ENCODE measurements around the gene APOBEC3B.
"Not testable (repeated sequence)": the region's sequence is repeated elsewhere in the genome, so short reads cannot be mapped to it uniquely, and the experiment has no call there.

APOBEC3B gene

DNA sequence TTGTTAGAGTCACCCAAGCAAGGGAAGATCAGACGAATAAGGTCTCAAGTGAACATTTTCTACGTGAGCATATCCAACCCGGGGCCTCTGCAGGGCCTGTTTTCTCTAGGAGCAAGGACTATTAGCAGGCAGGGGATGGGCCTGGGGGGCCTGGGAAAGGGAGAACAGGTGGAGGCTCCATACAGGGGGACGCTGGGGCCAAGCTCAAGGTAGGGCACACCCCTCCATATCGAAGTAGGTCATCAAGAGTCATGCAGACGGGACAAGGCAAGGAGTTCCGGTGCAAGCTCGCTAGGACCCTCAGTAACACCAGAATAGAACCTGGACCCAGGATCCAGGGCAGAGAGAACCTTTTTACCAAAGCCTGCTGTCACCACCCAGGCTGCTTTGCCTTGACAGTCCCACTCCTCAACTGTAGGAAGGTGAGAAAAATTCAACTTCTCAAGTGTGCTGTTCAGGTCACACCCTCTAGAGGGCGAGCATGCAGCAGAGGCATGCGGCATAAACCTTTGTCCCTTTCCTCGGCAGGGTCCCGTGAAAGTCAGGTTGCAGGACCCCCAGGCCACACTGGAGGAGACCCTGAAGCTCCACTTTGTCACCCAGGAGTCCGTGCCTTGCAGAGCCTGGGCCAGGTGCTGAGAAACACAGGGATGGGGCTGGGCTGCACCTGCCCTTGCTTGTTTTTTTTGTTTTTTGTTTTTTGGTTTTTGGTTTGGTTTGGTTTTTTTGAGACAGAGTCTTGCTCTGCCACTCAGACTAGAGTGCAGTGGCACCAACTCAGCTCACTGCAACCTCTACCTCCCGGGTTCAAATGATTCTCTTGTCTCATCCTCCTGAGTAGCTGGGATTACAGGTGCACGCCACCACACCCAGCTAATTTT, 8.6 kb upstream of the APOBEC3B start:
- Histone ChIP-seq H3K4me3 (ENCODE audit: low read depth in 1 of 2, low read length in 2 of 2) (no peak overlapping the region), H3K36me3 (ENCODE audit: control insufficient read depth in 1 of 2, insufficient read depth in 2 of 2, low read length in 2 of 2) (no peaks in the 10 kb centered on the region), H3K9ac (ENCODE audit: low read depth in 1 of 2, low read length in 2 of 2) (no peak overlapping the region), H3K27me3 (ENCODE audit: control insufficient read depth in 1 of 2, insufficient read depth in 2 of 2, low read length in 2 of 2) (no peaks in the 10 kb centered on the region), H3K4me1 (ENCODE audit: control insufficient read depth in 1 of 2, insufficient read depth in 2 of 2, low read length in 2 of 2) (peaks cover 4 to 5% of the 10 kb centered on the region in 2 donors), H3K27ac (ENCODE audit: low read depth, low read length) (no peak overlapping the region), H3K9me3 (ENCODE audit: control insufficient read depth in 1 of 2, low read length in 2 of 2) (no peaks in the 10 kb centered on the region)

DNA sequence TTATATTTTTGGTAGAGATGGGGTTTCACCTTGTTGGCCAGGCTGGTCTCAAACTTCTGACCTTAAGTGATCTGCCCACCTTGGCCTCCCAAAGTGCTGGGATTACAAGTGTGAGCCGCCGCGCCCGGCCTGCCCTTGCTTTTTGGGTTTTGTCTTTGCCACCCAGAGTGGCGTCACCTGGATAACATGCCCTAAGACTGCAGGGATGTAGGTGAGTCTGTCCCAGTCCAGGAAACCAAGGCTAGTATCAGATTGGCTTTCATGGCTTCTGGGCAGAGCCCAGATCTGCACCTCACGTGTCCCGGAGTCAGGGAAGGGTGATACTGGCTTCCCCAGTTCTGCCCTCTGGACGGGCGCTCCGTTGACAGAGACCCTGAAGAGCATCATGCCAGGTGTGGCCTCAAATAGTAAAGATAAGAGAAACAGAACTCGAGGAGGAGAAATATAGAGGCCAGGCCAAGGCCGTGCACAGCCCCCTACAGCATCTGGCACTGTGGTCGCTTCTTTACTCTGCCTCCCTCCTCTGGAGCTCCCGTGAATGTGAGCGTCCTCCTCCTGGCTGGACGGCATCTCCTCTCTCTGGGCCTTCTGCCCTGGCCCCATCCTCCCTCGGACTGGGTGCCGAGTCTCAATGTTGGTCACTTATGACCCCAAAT, 7.8 kb upstream of the APOBEC3B start:
- Histone ChIP-seq H3K9me3 (ENCODE audit: control insufficient read depth in 1 of 2, low read length in 2 of 2) (no peaks in the 10 kb centered on the region), H3K36me3 (ENCODE audit: control insufficient read depth in 1 of 2, insufficient read depth in 2 of 2, low read length in 2 of 2) (no peaks in the 10 kb centered on the region), H3K4me1 (ENCODE audit: control insufficient read depth in 1 of 2, insufficient read depth in 2 of 2, low read length in 2 of 2) (peaks cover 4 to 5% of the 10 kb centered on the region in 2 donors), H3K27ac (ENCODE audit: low read depth, low read length) (no peak overlapping the region), H3K4me3 (ENCODE audit: low read depth in 1 of 2, low read length in 2 of 2) (no peak overlapping the region), H3K27me3 (ENCODE audit: control insufficient read depth in 1 of 2, insufficient read depth in 2 of 2, low read length in 2 of 2) (no peaks in the 10 kb centered on the region), H3K9ac (ENCODE audit: low read depth in 1 of 2, low read length in 2 of 2) (no peak overlapping the region)

DNA sequence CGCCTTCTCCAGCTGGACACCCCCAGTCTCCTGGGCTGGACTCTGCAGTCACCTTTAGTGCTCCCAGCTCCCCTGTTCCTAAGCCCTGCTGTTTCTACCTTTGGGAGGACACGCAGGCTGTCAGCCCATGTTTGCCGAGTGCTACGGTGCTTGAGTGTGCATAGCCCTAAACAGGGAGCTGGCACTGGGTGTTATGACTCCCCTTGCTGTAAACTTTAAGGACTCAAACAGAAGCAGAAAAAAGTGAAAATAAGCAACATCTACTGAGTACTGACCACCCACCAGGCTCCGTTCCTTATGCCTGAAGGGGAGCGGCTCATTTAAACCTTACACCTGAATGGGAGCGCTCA, 7.3 kb upstream of the APOBEC3B start:
- Histone ChIP-seq H3K9ac (ENCODE audit: low read depth in 1 of 2, low read length in 2 of 2) (no peak overlapping the region), H3K27ac (ENCODE audit: low read depth, low read length) (no peak overlapping the region), H3K4me3 (ENCODE audit: low read depth in 1 of 2, low read length in 2 of 2) (no peak overlapping the region), H3K36me3 (ENCODE audit: control insufficient read depth in 1 of 2, insufficient read depth in 2 of 2, low read length in 2 of 2) (no peaks in the 10 kb centered on the region), H3K27me3 (ENCODE audit: control insufficient read depth in 1 of 2, insufficient read depth in 2 of 2, low read length in 2 of 2) (no peaks in the 10 kb centered on the region), H3K4me1 (ENCODE audit: control insufficient read depth in 1 of 2, insufficient read depth in 2 of 2, low read length in 2 of 2) (peaks cover 4 to 5% of the 10 kb centered on the region in 2 donors), H3K9me3 (ENCODE audit: control insufficient read depth in 1 of 2, low read length in 2 of 2) (no peaks in the 10 kb centered on the region)

DNA sequence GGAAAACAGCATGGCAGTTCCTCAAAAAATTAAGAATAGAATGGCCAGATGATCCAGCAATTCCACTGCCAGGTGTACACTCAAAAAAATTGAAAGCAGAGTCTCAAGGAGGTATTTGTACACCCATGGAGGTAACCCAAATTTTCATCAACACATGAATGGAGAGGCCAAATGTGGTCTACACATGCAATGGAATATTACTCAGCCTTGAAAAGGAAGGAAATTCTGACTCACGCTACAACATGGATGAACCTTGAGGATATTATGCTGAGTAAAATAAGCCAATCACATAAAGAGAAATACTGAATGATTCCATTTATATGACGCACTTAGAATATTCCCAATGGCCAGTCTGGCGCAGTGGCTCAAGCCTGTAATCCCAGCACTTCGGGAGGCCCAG, 4.9 kb upstream of the APOBEC3B start:
- H3K36me3 ChIP-seq (ENCODE audit: control insufficient read depth in 1 of 2, insufficient read depth in 2 of 2, low read length in 2 of 2); H3K27me3 ChIP-seq (ENCODE audit: control insufficient read depth in 1 of 2, insufficient read depth in 2 of 2, low read length in 2 of 2); H3K9ac ChIP-seq (ENCODE audit: low read depth in 1 of 2, low read length in 2 of 2); H3K9me3 ChIP-seq (ENCODE audit: control insufficient read depth in 1 of 2, low read length in 2 of 2); H3K4me3 ChIP-seq (ENCODE audit: low read depth in 1 of 2, low read length in 2 of 2); H3K27ac ChIP-seq (ENCODE audit: low read depth, low read length): not testable (repeated sequence)
- peaks cover 12 to 15% of the 10 kb centered on the region in 2 donors for H3K4me1 ChIP-seq (ENCODE audit: control insufficient read depth in 1 of 2, insufficient read depth in 2 of 2, low read length in 2 of 2)

DNA sequence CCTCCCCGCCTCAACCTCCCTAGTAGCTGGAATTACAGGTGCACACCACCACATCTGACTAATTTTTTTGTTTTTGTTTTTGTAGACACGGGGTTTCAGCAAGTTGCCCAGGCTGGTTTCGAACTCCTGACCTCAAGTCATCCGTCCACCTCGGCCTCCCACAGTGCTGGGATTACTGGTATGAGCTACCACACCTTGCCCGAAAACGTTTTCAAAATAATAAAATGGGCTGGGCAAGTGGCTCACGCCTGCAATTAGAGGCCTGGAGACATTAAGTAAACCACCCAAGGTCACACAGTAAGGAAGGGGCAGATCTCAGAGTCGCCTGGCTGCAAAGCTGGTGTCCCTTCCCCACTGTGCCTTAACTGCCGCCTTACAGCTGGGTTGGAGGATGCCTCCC, 1.6 kb upstream of the APOBEC3B start:
- H3K27me3 ChIP-seq (ENCODE audit: control insufficient read depth in 1 of 2, insufficient read depth in 2 of 2, low read length in 2 of 2); H3K4me3 ChIP-seq (ENCODE audit: low read depth in 1 of 2, low read length in 2 of 2); H3K27ac ChIP-seq (ENCODE audit: low read depth, low read length); H3K9me3 ChIP-seq (ENCODE audit: control insufficient read depth in 1 of 2, low read length in 2 of 2); H3K9ac ChIP-seq (ENCODE audit: low read depth in 1 of 2, low read length in 2 of 2); H3K36me3 ChIP-seq (ENCODE audit: control insufficient read depth in 1 of 2, insufficient read depth in 2 of 2, low read length in 2 of 2): not testable (repeated sequence)
- peaks cover 11 to 28% of the 10 kb centered on the region in 2 donors for H3K4me1 ChIP-seq (ENCODE audit: control insufficient read depth in 1 of 2, insufficient read depth in 2 of 2, low read length in 2 of 2)

DNA sequence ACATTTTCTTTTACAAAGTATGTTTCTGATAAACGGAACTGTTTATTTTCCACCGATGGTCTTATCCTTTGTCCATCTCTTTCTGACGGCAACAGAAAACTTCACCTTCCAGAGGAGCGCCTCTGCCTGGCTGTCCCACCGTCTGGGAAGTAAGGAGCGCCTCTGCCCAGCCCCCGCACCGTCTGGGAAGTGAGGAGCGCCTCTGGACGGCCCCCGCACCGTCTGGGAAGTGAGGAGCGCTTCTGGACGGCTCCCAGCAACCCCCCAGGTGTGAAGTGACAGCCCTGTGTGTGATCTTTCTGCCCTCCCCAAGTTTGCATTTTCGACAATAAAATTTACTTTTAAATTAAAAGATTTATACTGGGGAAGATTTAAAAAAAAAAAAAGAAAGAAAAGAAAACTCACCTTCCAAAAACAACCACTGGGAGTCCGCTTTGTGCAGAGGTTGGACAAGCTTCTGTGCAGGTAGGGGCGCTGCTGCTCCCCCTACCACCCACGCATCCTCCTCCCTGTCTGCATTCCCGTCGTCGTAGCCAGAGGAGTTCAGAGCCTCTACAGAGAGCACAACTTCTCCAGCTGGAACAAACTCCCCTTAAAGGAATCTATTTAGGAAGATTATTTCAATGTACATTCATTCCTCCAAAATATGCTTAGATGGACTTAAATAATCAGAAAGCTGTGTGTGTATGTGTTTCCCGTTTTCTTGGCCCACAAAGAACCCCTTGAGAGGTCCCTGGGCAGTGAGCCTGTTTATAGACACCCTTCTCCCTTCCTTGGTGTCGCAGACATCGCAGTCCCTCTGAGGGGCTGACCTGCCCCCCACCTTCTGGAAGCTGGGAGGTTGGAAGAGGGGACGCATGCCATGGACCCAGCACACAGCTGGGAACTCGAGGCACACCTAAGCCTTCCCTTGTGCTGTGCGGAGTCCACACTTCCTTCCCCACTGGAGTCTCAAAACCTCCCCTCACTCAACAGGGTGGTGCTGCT, 849 bp upstream of the APOBEC3B start:
- Histone ChIP-seq H3K9ac (ENCODE audit: low read depth in 1 of 2, low read length in 2 of 2) (peak overlapping the region; percentile 43 to 48), H3K9me3 (ENCODE audit: control insufficient read depth in 1 of 2, low read length in 2 of 2) (no peaks in the 10 kb centered on the region), H3K27ac (ENCODE audit: low read depth, low read length) (peak overlapping the region; percentile 36), H3K4me3 (ENCODE audit: low read depth in 1 of 2, low read length in 2 of 2) (peak overlapping the region; percentile 60 to 61), H3K4me1 (ENCODE audit: control insufficient read depth in 1 of 2, insufficient read depth in 2 of 2, low read length in 2 of 2) (peaks cover 11 to 28% of the 10 kb centered on the region in 2 donors), H3K36me3 (ENCODE audit: control insufficient read depth in 1 of 2, insufficient read depth in 2 of 2, low read length in 2 of 2) (no peaks in the 10 kb centered on the region), H3K27me3 (ENCODE audit: control insufficient read depth in 1 of 2, insufficient read depth in 2 of 2, low read length in 2 of 2) (no peaks in the 10 kb centered on the region)

DNA sequence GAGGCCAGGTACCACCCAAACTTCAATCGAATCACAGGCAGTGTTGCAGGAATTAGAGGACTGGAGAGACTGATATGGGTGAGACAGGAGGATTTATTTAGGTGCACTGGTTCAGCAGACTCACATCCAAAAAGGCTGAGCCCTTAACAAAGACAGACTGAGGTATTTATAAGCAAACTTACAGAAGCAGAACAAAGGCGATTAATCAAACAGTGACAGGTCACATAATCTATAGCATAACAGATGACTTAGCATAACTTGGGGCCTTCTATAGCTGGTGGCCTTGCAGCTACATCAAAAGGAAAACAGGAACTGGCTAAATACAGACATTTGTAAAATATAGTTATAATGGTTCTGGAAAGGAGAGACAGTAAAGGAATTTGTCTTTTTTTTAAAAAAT, 2.1 kb downstream of the APOBEC3B start:
- Histone ChIP-seq H3K27ac (ENCODE audit: low read depth, low read length) (no peak overlapping the region), H3K36me3 (ENCODE audit: control insufficient read depth in 1 of 2, insufficient read depth in 2 of 2, low read length in 2 of 2) (no peaks in the 10 kb centered on the region), H3K4me3 (ENCODE audit: low read depth in 1 of 2, low read length in 2 of 2) (no peak overlapping the region), H3K9ac (ENCODE audit: low read depth in 1 of 2, low read length in 2 of 2) (no peak overlapping the region), H3K4me1 (ENCODE audit: control insufficient read depth in 1 of 2, insufficient read depth in 2 of 2, low read length in 2 of 2) (peaks cover 11 to 28% of the 10 kb centered on the region in 2 donors), H3K27me3 (ENCODE audit: control insufficient read depth in 1 of 2, insufficient read depth in 2 of 2, low read length in 2 of 2) (no peaks in the 10 kb centered on the region), H3K9me3 (ENCODE audit: control insufficient read depth in 1 of 2, low read length in 2 of 2) (no peaks in the 10 kb centered on the region)

DNA sequence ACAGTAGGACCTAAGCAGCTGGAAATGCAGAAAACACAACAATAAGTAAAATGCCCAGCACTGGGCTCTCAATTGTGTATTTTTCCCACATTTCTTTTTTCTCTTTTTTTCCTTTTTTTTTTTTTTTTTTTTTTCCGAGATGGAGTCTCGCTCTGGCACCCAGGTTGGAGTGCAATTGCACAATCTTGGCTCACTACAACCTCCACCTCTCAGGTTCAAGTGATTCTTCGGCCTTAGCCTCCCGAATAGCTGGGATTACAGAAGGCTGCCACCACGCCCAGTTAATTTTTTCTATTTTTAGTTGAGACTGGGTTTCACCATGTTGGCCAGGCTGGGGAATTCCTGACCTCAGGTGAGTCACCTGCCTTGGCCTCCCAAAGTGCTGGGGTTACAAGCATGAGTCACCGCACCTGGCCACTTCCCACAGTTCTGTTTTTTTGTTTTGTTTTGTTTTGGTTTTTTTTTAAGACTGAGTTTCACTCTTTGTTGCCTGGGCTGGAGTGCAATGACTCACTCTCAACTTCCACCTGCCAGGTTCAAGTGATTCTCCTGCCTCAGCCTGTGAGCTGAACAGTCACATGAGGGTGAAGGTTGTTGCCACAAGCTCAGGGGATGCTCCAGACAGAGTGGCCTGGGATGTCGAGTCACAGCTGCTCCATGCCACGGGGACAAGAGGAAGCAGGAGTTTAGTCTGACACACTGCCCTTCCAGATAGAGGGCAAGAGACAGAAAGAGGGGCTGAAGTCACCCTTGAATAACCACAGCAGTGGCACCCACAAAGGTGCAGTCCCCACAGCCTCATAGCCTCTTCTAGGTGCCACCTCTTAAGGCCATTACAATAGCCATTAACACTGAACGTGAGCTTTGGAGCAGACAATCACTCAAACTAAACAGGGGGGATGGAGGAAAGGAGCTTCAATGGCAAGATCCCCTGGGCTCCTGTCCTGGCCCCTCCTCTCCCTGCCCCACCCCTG, 2.9 kb downstream of the APOBEC3B start:
- H3K4me3 ChIP-seq (ENCODE audit: low read depth in 1 of 2, low read length in 2 of 2); H3K9ac ChIP-seq (ENCODE audit: low read depth in 1 of 2, low read length in 2 of 2); H3K27ac ChIP-seq (ENCODE audit: low read depth, low read length); H3K36me3 ChIP-seq (ENCODE audit: control insufficient read depth in 1 of 2, insufficient read depth in 2 of 2, low read length in 2 of 2); H3K27me3 ChIP-seq (ENCODE audit: control insufficient read depth in 1 of 2, insufficient read depth in 2 of 2, low read length in 2 of 2); H3K9me3 ChIP-seq (ENCODE audit: control insufficient read depth in 1 of 2, low read length in 2 of 2): not testable (repeated sequence)
- H3K4me1 ChIP-seq (ENCODE audit: control insufficient read depth in 1 of 2, insufficient read depth in 2 of 2, low read length in 2 of 2) = peaks cover 11 to 28% of the 10 kb centered on the region in 2 donors

DNA sequence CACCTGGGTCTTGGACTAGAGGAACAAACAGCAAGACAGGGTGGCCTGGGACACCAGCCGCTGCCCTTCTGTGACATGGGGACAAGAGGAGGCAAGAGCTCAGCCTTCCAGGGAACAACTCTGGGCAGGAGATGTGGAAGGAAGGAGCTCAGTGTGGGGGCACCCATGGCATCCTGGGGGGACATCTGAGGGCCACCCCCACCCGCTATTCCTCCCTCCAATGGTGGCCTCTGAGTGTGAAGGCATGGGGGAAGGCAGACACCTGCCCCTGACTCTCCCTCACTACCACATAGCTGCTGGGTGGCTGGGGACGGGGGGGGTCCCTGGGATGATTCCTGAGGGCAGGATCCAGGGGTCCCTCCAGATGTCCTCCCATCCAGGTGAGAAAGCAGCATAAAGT, 4.5 kb downstream of the APOBEC3B start:
- no peaks in the 10 kb centered on the region for H3K27me3 ChIP-seq (ENCODE audit: control insufficient read depth in 1 of 2, insufficient read depth in 2 of 2, low read length in 2 of 2)
- H3K9ac ChIP-seq (ENCODE audit: low read depth in 1 of 2, low read length in 2 of 2) = no peak overlapping the region
- H3K4me3 ChIP-seq (ENCODE audit: low read depth in 1 of 2, low read length in 2 of 2) = no peak overlapping the region
- H3K27ac ChIP-seq (ENCODE audit: low read depth, low read length) = no peak overlapping the region
- H3K36me3 ChIP-seq (ENCODE audit: control insufficient read depth in 1 of 2, insufficient read depth in 2 of 2, low read length in 2 of 2) = no peaks in the 10 kb centered on the region
- H3K9me3 ChIP-seq (ENCODE audit: control insufficient read depth in 1 of 2, low read length in 2 of 2) = no peaks in the 10 kb centered on the region
- peaks cover 7 to 20% of the 10 kb centered on the region in 2 donors for H3K4me1 ChIP-seq (ENCODE audit: control insufficient read depth in 1 of 2, insufficient read depth in 2 of 2, low read length in 2 of 2)
